Neutrophil (primary cell): ENCODE measurements around the gene HOXA4.

Experiments used
- H3K27ac ChIP-seq: fragments of 200-600 bp; sonication (generic); 2 replicates; pipeline ENCODE4 v1.5.1; 2016; ENCODE audit warnings: mild to moderate bottlenecking, moderate library complexity
- H3K27me3 ChIP-seq: fragments of 200-600 bp; sonication (generic); 2 replicates; pipeline ENCODE4 v1.6.0; 2016; ENCODE audit warnings: mild to moderate bottlenecking
- H3K36me3 ChIP-seq: fragments of 200-600 bp; sonication (generic); 2 replicates; pipeline ENCODE4 v1.5.1; 2017
- H3K4me1 ChIP-seq, 2 experiments: fragments of 200-600 bp in 1 of 2; sonication (generic) in 1 of 2; 1 replicate in 1 of 2; 2 replicates in 1 of 2; pipeline versions ENCODE4 v1.5.1 to v1.6.1; 2013 to 2016; ENCODE audit warnings: low read depth in 1 of 2, low read length in 1 of 2, mild to moderate bottlenecking in 1 of 2, moderate library complexity in 1 of 2; ENCODE audit not compliant: control insufficient read depth in 1 of 2, insufficient read depth in 1 of 2
- H3K4me3 ChIP-seq, 2 experiments: fragments of 200-600 bp in 1 of 2; sonication (generic) in 1 of 2; 1 replicate in 1 of 2; 2 replicates in 1 of 2; pipeline ENCODE4 v1.5.1; 2013 to 2016; ENCODE audit warnings: low read depth in 1 of 2, low read length in 1 of 2, mild to moderate bottlenecking in 1 of 2, moderate library complexity in 1 of 2
- H3K9me3 ChIP-seq: fragments of 200-600 bp; sonication (generic); 2 replicates; pipeline ENCODE4 v1.5.1; 2016
- CTCF ChIP-seq: fragments of 200-600 bp; sonication (generic); IDR thresholded peaks from 2 replicates; pipeline ENCODE4 v1.5.1; 2016; ENCODE audit warnings: antibody characterized with exemption

Gene HOXA4

GRCh38 chr7:27115221-27116026 lies 15.1 kb downstream of the HOXA4 start:
- Histone ChIP-seq H3K27me3 (peaks cover 5% of the 10 kb centered on the region), H3K4me1 (no peaks in the 10 kb centered on the region), H3K27ac (no peak overlapping the region), H3K4me3 (no peak overlapping the region), H3K36me3 (no peaks in the 10 kb centered on the region), H3K9me3 (no peaks in the 10 kb centered on the region)
- no peak for TF ChIP-seq CTCF

- peaks cover 5% of the 10 kb centered on the region for H3K27me3 ChIP-seq
- no peaks in the 10 kb centered on the region for H3K36me3 ChIP-seq
- no peak for TF ChIP-seq CTCF
- H3K4me3 ChIP-seq, result no peak overlapping the region
- no peaks in the 10 kb centered on the region for H3K9me3 ChIP-seq
- H3K4me1 ChIP-seq, result no peaks in the 10 kb centered on the region
- H3K27ac ChIP-seq, result no peak overlapping the region
These were observed 15.7 kb downstream of the HOXA4 start for GRCh38 chr7:27114881-27115220.

- no peaks in the 10 kb centered on the region for H3K36me3 ChIP-seq
- H3K27ac ChIP-seq, result no peak overlapping the region
- no peaks in the 10 kb centered on the region for H3K9me3 ChIP-seq
- peaks cover 5% of the 10 kb centered on the region for H3K27me3 ChIP-seq
- no peaks in the 10 kb centered on the region for H3K4me1 ChIP-seq
- no peak overlapping the region for H3K4me3 ChIP-seq
- TF ChIP-seq CTCF, result no peak
These were observed 16.4 kb downstream of the HOXA4 start for GRCh38 chr7:27113991-27114769.

GRCh38 chr7:27112955-27113949 lies 17.3 kb downstream of the HOXA4 start:
- no peak overlapping the region for H3K27ac ChIP-seq
- H3K4me1 ChIP-seq, result no peaks in the 10 kb centered on the region
- no peak overlapping the region for H3K4me3 ChIP-seq
- peaks cover 5% of the 10 kb centered on the region for H3K27me3 ChIP-seq
- H3K9me3 ChIP-seq, result no peaks in the 10 kb centered on the region
- TF ChIP-seq CTCF, result no peak
- H3K36me3 ChIP-seq, result no peaks in the 10 kb centered on the region

- Histone ChIP-seq H3K27ac (no peak overlapping the region), H3K36me3 (no peaks in the 10 kb centered on the region), H3K4me1 (no peaks in the 10 kb centered on the region), H3K27me3 (peaks cover 5% of the 10 kb centered on the region), H3K9me3 (no peaks in the 10 kb centered on the region), H3K4me3 (no peak overlapping the region)
- no peak for TF ChIP-seq CTCF
These were observed 18.2 kb downstream of the HOXA4 start for GRCh38 chr7:27112361-27112760.
